ENCODE results near the gene GOSR2.

DNA sequence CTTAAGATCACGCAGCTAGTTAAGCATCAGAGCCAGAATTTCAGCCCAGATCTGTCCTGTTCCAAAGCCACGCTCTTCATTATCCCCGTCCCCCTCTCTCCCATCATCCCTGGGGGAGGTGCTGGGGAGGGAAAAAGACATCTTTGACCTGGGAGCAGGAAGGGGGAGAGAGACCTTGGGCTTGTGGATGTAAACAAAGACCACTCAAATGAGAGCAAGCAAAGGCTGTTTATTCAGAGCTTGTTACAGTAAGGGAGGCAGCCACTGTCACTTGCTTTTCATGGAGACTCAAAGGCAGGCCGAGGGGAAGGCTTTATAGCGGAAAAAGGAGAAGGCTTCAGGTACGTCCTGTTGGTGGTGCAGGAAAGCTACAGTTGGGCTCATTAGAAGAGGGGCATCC lies 59.6 kb downstream of the GOSR2 start:
- TF ChIP-seq CTCF (IDR thresholded peaks at IDR 0.05; ENCODE audit: poor library complexity) (no peak), EZH2phosphoT487 (IDR thresholded peaks at IDR 0.05; ENCODE audit: low read depth, severe bottlenecking, unreplicated experiment) (no peak), EZH2 (IDR thresholded peaks at IDR 0.05; ENCODE audit: borderline replicate concordance) (no peak)

Measured in hepatocyte (in vitro differentiated cells).